Right cardiac atrium (tissue), 5 donors: Measurements from ENCODE around the gene CAGE1. TPM values are rescaled to one million over a fixed set of nuclear protein-coding genes. Genes with fewer than 3 reads are reported as not detected.

Experiments
- ATAC-seq, 2 donors: fragments of 200-7000 bp; cut with Tn5 transposase; one replicate each; pipeline versions ENCODE4 v1.8.0 to v1.9.1; 2020; ENCODE audit warnings: moderate library complexity in 2 of 2, mild to moderate bottlenecking in 1 of 2
- DNase-seq, 3 donors: peaks; one replicate each; pipeline ENCODE4 v3.0.0-alpha.2; 2020
- H3K27ac ChIP-seq: one replicate; pipeline ENCODE4 v1.5.1; 2013; ENCODE audit warnings: mild to moderate bottlenecking, low read length, control low read depth, moderate library complexity
- H3K27me3 ChIP-seq: one replicate; pipeline ENCODE4 v1.6.1; 2013; ENCODE audit not compliant: control insufficient read depth, insufficient read depth
- H3K4me1 ChIP-seq: one replicate; pipeline ENCODE4 v1.6.1; 2013; ENCODE audit warnings: low read length; ENCODE audit not compliant: control insufficient read depth, insufficient read depth
- H3K4me3 ChIP-seq: one replicate; pipeline ENCODE4 v1.5.1; 2013; ENCODE audit warnings: low read length, control low read depth
- H3K9me3 ChIP-seq: one replicate; pipeline ENCODE4 v1.6.1; 2013; ENCODE audit warnings: low read length; ENCODE audit not compliant: control insufficient read depth
- WGBS: extraction: QIAGEN DNeasy Blood & Tissue Kit; methylation state at CpG from one replicate; pipeline ENCODE4 v1.1.7; 2013; 5-methylcytosine and 5-hydroxymethylcytosine counted together
- intact Hi-C, 4 donors: fragments of 100-400 bp; cut with DNase I; formaldehyde crosslinking; loops; one replicate each; pipeline versions ENCODE4 v1.11.0 to v1.14.0; 2022 to 2023
- polyA plus RNA-seq: library from polyadenylated mRNA; stranded (reverse); fragments of 200-250 nt; gene quantifications from one replicate; pipeline ENCODE4 v1.2.3, GENCODE V29; 2013
- total RNA-seq, 4 donors: library from RNA; stranded (reverse); fragmentation: NEBNext Ultra II Directional; extraction: Animal tissue kit (Norgen Biotek cat#: 25700); gene quantifications; one replicate each; pipeline ENCODE4 v1.2.1, GENCODE V29; 2021
- donor health status: healthy with polysubstance abuse.
- donor health status: DM: no; HTN: yes; CAD: no.
- donor health status: DM: no; HTN: no; CAD: no.
- donor health status: DM: no; HTN: yes; CAD: no; lungs with severe emphysema.
- donor health status: DM: yes; HTN: yes; CAD: no.

Gene CAGE1
- total and polyA plus RNA-seq, 5 donors: 0.11 to 0.17 (median 0.11) TPM; not detected in 2

GRCh38 chr6:7424967-7425807 lies 35.6 kb upstream of the CAGE1 start:
- WGBS: 65% methylated on average over 25 of the region's 25 CpGs
- Histone ChIP-seq H3K27me3 (no peaks in the 10 kb centered on the region), H3K4me1 (no peaks in the 10 kb centered on the region), H3K9me3 (no peaks in the 10 kb centered on the region), H3K4me3 (no peak overlapping the region), H3K27ac (peak overlapping the region; percentile 58)
- peak; percentile 50 to 81 (median 73) for DNase-seq
- intact Hi-C loops: loop anchor here in 2 of 4 donors (5.0 to 10.0 kb wide), 3 partner anchors 117 to 190 kb away; partner anchors contain the start of gene DSP (in 2 of the 2)
- peak; percentile 84 to 88 for ATAC-seq

DNA sequence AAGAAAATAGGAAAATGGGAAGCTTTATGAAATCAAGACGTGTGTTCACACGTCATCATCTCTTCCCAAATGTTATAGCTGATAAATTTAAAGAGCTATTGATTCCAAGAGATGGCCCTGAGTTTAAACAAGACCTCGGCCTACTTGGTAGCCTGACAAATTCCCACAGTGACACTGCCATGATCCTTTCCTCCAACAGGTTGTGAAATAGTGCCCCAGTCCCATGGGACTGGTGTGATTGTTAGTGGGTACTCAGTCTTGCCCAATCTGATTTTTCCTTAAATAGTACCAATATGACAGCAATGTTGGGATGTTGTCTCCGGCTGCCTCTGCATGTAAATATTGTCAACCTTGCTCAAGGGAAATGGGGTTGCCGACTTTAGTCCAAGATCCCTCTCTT lies 34.5 kb upstream of the CAGE1 start:
- Histone ChIP-seq H3K4me3 (no peak overlapping the region), H3K27me3 (no peaks in the 10 kb centered on the region), H3K27ac (no peak overlapping the region), H3K4me1 (no peaks in the 10 kb centered on the region), H3K9me3 (no peaks in the 10 kb centered on the region)
- WGBS: 81% methylated on average over 5 of the region's 5 CpGs
- intact Hi-C loops: loop anchor here in 2 of 4 donors (10.0 kb wide), 2 partner anchors 121 to 191 kb away; partner anchors contain the start of gene DSP (in 1 of the 2)
- ATAC-seq (no peak), DNase-seq (no peak)

GRCh38 chr6:7421066-7421465 lies 31.5 kb upstream of the CAGE1 start:
- DNase-seq (no peak), ATAC-seq (no peak)
- Histone ChIP-seq H3K9me3 (no peaks in the 10 kb centered on the region), H3K4me3 (no peak overlapping the region), H3K27me3 (no peaks in the 10 kb centered on the region), H3K27ac (no peak overlapping the region), H3K4me1 (no peaks in the 10 kb centered on the region)
- intact Hi-C loops: loop anchor here in 2 of 4 donors (10.0 kb wide), 2 partner anchors 124 to 194 kb away; partner anchors contain the start of gene DSP (in 1 of the 2)
- 95% methylated on average over 3 of the region's 3 CpGs for WGBS

- no peak for ATAC-seq
Observed at GRCh38 chr6:7419065-7419464, 29.5 kb upstream of the CAGE1 start.

DNA sequence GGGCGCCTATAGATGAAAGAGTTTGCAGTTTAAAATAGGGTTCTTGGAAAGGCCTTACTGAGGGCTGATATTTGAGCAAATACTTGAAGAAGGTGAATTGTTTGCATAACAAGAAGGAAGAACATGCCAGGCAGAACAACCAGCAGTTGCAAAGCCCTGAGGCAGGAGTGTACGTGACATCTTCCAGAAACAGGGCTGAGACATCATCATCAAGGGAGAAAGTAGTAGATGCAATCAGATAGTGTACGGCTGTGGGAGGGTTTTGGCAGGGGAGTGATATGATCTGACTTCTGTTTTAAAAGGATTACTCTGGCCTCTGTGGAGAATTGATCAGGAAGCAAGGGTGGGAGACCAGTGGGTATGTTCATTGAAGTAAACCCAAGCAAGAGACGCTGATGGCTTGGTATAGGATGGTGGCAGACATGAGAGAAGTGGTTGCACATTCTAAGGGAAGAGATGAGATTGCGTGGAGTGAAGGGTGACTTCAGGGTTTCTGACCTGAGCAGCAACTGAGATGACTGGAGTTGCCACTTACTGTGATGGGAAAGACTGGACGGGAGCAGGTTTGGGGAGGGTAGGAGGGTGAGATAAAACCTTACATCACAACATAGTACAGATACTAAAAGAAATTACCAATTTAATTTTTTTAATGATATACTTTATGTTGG lies 28.8 kb upstream of the CAGE1 start:
- H3K27ac ChIP-seq: no peak overlapping the region
- no peak for ATAC-seq
- no peak overlapping the region for H3K4me3 ChIP-seq
- no peak for DNase-seq
- intact Hi-C loops: loop anchor here in 2 of 4 donors (10.0 kb wide), 1 partner anchor 156 kb away; no protein-coding TSS in a partner anchor
- H3K9me3 ChIP-seq: no peaks in the 10 kb centered on the region
- 79% methylated on average over 6 of the region's 6 CpGs for WGBS
- H3K4me1 ChIP-seq: no peaks in the 10 kb centered on the region
- no peaks in the 10 kb centered on the region for H3K27me3 ChIP-seq

More at GRCh38 chr6:7419065-7419464, 29.5 kb upstream of the CAGE1 start:
- H3K4me1 ChIP-seq: no peaks in the 10 kb centered on the region
- H3K4me3 ChIP-seq: no peak overlapping the region
- WGBS: 62% methylated on average over 1 of the region's 1 CpG
- intact Hi-C loops: loop anchor here in 2 of 4 donors (10.0 kb wide), 1 partner anchor 156 kb away; no protein-coding TSS in a partner anchor
- H3K27ac ChIP-seq: no peak overlapping the region
- no peaks in the 10 kb centered on the region for H3K27me3 ChIP-seq
- H3K9me3 ChIP-seq: no peaks in the 10 kb centered on the region
- no peak for DNase-seq

DNA sequence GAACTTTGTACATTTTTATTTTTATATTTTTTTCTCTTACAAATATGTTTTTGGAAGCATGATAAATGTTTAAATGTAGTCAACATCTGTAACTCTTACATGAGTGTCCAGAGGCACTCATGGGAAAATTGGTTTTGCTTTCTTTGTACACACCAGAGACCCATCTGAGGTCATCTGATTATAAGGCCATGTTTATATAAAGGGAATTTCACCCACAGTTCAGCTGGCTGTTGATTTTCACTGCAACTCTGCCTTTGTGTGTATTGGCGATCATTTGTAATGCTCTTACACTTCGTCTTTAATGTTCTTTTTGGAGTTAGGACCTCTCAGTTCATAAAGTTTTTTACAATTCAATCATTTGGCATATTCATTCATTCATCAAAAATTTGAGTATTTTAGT lies 28.1 kb upstream of the CAGE1 start:
- Histone ChIP-seq H3K4me3 (no peak overlapping the region), H3K4me1 (no peaks in the 10 kb centered on the region), H3K27me3 (no peaks in the 10 kb centered on the region), H3K27ac (no peak overlapping the region), H3K9me3 (no peaks in the 10 kb centered on the region)
- DNase-seq (no peak), ATAC-seq (no peak)
- intact Hi-C loops: loop anchor here in 2 of 4 donors (10.0 kb wide), 1 partner anchor 157 kb away; no protein-coding TSS in a partner anchor
- 90% methylated on average over 2 of the region's 2 CpGs for WGBS

- no peak overlapping the region for H3K27ac ChIP-seq
- intact Hi-C loops: loop anchor here in 2 of 4 donors (10.0 kb wide), 1 partner anchor 160 kb away; no protein-coding TSS in a partner anchor
- H3K9me3 ChIP-seq: no peaks in the 10 kb centered on the region
- H3K27me3 ChIP-seq: no peaks in the 10 kb centered on the region
- ATAC-seq (no peak), DNase-seq (no peak)
- H3K4me3 ChIP-seq: no peak overlapping the region
- 71% methylated on average over 7 of the region's 7 CpGs for WGBS
- no peaks in the 10 kb centered on the region for H3K4me1 ChIP-seq
Observed at GRCh38 chr6:7414811-7415210, 25.3 kb upstream of the CAGE1 start.

DNA sequence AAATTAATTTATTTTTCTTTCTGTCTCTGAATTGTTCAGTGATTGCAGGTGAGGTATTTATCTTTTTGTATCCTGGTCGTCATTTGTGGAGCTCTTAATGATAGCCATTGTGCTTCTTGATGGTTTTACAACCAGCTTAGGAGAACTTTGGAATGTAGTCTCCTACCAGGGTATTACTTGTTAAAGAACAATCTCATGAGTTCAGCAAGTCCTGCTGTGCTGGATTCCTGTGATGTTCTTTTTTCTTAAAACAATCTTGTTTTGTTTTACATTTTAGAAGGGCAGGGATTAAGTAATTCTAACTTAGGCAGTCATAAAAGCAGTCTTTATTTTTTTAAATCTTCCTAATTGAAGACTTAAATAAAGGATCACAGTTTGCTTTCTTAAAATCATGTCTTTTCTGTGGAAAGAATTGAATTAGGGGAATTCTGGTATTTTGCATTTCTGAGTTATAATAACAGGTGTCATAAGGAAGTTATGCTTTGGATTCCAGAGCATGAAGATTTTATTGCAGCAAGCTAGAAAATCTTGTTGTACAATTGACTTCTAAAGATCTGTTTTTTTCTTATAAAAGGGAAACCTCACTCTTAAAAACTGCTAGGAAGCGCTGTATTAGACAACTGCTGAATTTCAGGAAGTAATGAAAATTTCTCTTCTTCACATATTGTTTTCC lies 23.7 kb upstream of the CAGE1 start:
- intact Hi-C loops: loop anchor here in 2 of 4 donors (10.0 kb wide), 1 partner anchor 162 kb away; no protein-coding TSS in a partner anchor
- Histone ChIP-seq H3K4me3 (no peak overlapping the region), H3K9me3 (no peaks in the 10 kb centered on the region), H3K27me3 (no peaks in the 10 kb centered on the region), H3K27ac (no peak overlapping the region), H3K4me1 (no peaks in the 10 kb centered on the region)
- no peak for DNase-seq
- no peak for ATAC-seq
- 76% methylated on average over 2 of the region's 2 CpGs for WGBS

- intact Hi-C loops: loop anchor here in 2 of 4 donors (10.0 kb wide), 1 partner anchor 163 kb away; no protein-coding TSS in a partner anchor
- Histone ChIP-seq H3K4me3 (no peak overlapping the region), H3K27ac (no peak overlapping the region), H3K27me3 (no peaks in the 10 kb centered on the region), H3K9me3 (no peaks in the 10 kb centered on the region), H3K4me1 (no peaks in the 10 kb centered on the region)
- ATAC-seq (no peak), DNase-seq (no peak)
- WGBS: 96% methylated on average over 2 of the region's 2 CpGs
Observed at GRCh38 chr6:7411328-7411727, 21.8 kb upstream of the CAGE1 start.

- no peak overlapping the region for H3K27ac ChIP-seq
- no peaks in the 10 kb centered on the region for H3K27me3 ChIP-seq
- intact Hi-C loops: loop anchor here in 2 of 4 donors (10.0 kb wide), 1 partner anchor 164 kb away; no protein-coding TSS in a partner anchor
- no peaks in the 10 kb centered on the region for H3K4me1 ChIP-seq
- no peak overlapping the region for H3K4me3 ChIP-seq
- no peaks in the 10 kb centered on the region for H3K9me3 ChIP-seq
- WGBS: 95% methylated on average over 4 of the region's 4 CpGs
- ATAC-seq: no peak
- no peak for DNase-seq
Observed at GRCh38 chr6:7410851-7411250, 21.3 kb upstream of the CAGE1 start.
